ENCODE results near the gene SERPINI1.

SERPINI1 gene

DNA sequence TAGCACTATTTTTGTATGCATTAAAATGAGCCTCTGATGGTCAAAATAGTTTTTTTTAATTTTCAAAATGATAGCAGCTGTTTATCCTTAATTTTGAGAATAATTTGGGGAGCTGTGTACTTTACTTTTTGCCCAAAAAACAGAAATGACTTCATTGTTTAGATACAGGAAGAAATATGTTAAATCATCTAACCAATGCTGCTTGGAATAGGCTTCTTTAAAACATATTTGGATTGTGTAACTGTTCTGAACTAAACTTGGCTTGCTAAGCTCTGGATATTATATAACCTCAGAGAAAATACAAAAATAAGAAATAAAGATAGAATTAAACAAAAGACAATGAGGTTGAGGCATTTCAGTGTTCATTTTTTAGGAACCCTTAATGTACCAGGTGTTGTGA lies 119.3 kb downstream of the SERPINI1 start:
- Histone ChIP-seq H3K4me1 (ENCODE audit: insufficient read depth, low read length) (no peaks in the 10 kb centered on the region), H3K36me3 (ENCODE audit: insufficient read depth, low read length) (no peaks in the 10 kb centered on the region), H3K9me3 (ENCODE audit: low read length) (no peaks in the 10 kb centered on the region), H3K27me3 (ENCODE audit: control insufficient read depth in 1 of 2, insufficient read depth in 2 of 2, low read length in 2 of 2) (no peaks in the 10 kb centered on the region), H3K9ac (ENCODE audit: low read length) (no peak overlapping the region), H3K4me3 (ENCODE audit: low read depth in 1 of 2, low read length in 2 of 2) (no peak overlapping the region), H3K27ac (ENCODE audit: low read depth, low read length) (no peak overlapping the region)

DNA sequence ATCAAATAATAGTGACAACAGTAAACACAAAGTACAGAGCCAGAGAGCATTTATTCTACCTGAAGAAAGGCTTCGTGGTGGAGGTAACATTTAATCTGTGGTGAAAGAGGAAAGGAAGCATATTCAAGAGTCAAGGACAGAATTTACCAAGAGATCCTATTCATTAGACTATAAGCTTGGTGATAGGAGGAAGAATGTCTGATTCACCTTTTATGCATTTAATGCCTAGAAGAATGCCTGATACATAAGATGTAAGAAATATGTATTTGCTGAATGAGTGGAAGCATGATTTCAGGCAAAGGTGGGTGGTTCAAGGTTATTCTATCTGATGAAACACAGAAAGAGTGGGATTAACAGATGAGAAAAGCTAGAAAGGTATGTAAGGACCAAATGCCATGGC lies 119.8 kb downstream of the SERPINI1 start:
- H3K9me3 ChIP-seq (ENCODE audit: low read length): no peaks in the 10 kb centered on the region
- no peaks in the 10 kb centered on the region for H3K36me3 ChIP-seq (ENCODE audit: insufficient read depth, low read length)
- no peaks in the 10 kb centered on the region for H3K27me3 ChIP-seq (ENCODE audit: control insufficient read depth in 1 of 2, insufficient read depth in 2 of 2, low read length in 2 of 2)
- H3K4me3 ChIP-seq (ENCODE audit: low read depth in 1 of 2, low read length in 2 of 2): no peak overlapping the region
- H3K27ac ChIP-seq (ENCODE audit: low read depth, low read length): no peak overlapping the region
- H3K4me1 ChIP-seq (ENCODE audit: insufficient read depth, low read length): no peaks in the 10 kb centered on the region
- H3K9ac ChIP-seq (ENCODE audit: low read length): no peak overlapping the region

DNA sequence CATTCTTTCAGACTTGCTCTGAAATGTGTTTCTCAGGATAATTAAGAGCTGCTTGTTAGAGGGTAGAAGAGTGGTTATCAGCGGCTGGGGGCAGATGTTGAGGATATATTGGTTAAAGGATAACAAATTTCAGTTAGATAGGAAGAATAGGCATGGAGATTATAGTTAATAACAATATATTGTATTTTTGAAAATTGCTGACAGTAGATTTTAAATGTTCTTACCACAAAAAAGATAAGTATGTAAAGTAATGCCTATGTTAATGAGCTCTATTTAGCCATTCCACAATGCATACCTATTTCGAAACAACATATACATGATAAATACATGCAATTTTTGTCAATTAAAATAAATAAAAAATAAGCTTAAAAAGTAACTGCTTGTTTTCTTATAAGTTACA lies 123.3 kb downstream of the SERPINI1 start:
- Histone ChIP-seq H3K9me3 (ENCODE audit: low read length) (no peaks in the 10 kb centered on the region), H3K4me1 (ENCODE audit: insufficient read depth, low read length) (no peaks in the 10 kb centered on the region), H3K27me3 (ENCODE audit: control insufficient read depth in 1 of 2, insufficient read depth in 2 of 2, low read length in 2 of 2) (no peaks in the 10 kb centered on the region), H3K27ac (ENCODE audit: low read depth, low read length) (no peak overlapping the region), H3K4me3 (ENCODE audit: low read depth in 1 of 2, low read length in 2 of 2) (no peak overlapping the region), H3K9ac (ENCODE audit: low read length) (no peak overlapping the region), H3K36me3 (ENCODE audit: insufficient read depth, low read length) (no peaks in the 10 kb centered on the region)

DNA sequence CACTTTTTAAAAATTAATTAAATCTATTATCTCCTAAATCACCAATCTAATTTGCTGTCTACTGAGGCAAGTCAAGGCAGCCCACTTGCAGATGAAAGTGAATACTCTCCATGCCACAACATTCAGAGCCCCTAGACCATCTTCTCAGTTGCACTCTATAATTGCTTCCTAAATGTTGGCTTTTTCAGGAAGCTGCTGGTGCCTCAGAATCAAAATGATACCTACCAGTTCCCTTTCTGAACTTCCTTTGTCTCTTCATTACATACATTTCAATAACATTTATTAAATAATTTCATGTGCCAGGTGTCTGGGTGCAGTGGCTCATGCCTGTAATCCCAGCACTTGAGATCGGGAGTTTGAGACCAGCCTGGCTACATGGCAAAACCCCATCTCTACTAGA lies 124.1 kb downstream of the SERPINI1 start:
- Histone ChIP-seq H3K9me3 (ENCODE audit: low read length) (no peaks in the 10 kb centered on the region), H3K4me3 (ENCODE audit: low read depth in 1 of 2, low read length in 2 of 2) (no peak overlapping the region), H3K27ac (ENCODE audit: low read depth, low read length) (no peak overlapping the region), H3K9ac (ENCODE audit: low read length) (no peak overlapping the region), H3K36me3 (ENCODE audit: insufficient read depth, low read length) (no peaks in the 10 kb centered on the region), H3K4me1 (ENCODE audit: insufficient read depth, low read length) (no peaks in the 10 kb centered on the region), H3K27me3 (ENCODE audit: control insufficient read depth in 1 of 2, insufficient read depth in 2 of 2, low read length in 2 of 2) (no peaks in the 10 kb centered on the region)

DNA sequence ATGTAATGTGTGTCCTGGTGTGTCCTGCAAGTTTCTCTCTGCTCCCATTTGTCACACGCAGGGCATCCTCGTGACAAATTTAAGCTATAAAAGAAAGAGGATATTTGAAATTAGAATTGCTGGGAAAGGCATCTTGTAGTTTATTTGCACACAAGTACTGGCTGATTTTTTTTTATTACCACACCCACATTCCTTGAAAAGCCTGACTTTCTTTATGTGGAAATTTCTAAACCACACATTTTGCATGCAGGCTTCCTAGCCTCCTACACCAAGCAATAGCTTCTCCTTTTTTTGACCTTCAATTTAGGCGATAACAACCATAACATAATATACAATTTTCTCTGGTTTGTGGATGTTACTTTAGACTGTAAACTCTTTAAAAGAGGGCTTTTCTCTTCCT lies 126.1 kb downstream of the SERPINI1 start:
- Histone ChIP-seq H3K27me3 (ENCODE audit: control insufficient read depth in 1 of 2, insufficient read depth in 2 of 2, low read length in 2 of 2) (no peaks in the 10 kb centered on the region), H3K9ac (ENCODE audit: low read length) (no peak overlapping the region), H3K9me3 (ENCODE audit: low read length) (no peaks in the 10 kb centered on the region), H3K4me1 (ENCODE audit: insufficient read depth, low read length) (no peaks in the 10 kb centered on the region), H3K36me3 (ENCODE audit: insufficient read depth, low read length) (no peaks in the 10 kb centered on the region), H3K4me3 (ENCODE audit: low read depth in 1 of 2, low read length in 2 of 2) (no peak overlapping the region), H3K27ac (ENCODE audit: low read depth, low read length) (no peak overlapping the region)

DNA sequence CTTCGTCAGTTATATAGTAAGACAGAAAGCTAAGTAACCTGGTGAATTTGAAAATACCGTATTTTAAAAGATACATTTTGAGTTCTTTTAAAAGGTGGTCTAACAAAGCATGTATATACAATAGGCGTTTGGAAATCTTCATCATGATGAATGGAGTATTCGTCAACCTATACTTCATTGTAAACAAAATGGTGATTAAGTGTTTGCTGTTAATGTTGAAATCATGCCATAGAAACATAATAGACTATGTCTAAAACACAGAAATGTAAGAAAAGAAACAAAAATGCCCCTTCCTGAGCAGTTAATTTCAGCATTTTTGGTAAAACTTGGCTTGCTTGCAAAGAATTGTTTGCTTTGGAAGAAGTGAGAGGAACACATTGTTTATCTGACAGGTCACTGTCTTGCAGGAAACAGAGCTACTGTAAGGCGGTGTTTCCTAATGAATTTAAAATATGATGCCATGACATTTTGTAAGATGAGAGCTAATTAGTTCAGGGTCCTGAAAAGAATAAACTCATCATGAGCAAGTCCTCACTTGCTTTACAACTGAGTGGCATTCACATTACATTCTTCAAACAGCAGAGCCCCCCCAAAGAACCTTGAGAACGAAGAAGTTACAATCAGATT lies 126.7 kb downstream of the SERPINI1 start:
- Histone ChIP-seq H3K9ac (ENCODE audit: low read length) (no peak overlapping the region), H3K9me3 (ENCODE audit: low read length) (no peaks in the 10 kb centered on the region), H3K4me1 (ENCODE audit: insufficient read depth, low read length) (no peaks in the 10 kb centered on the region), H3K4me3 (ENCODE audit: low read depth in 1 of 2, low read length in 2 of 2) (no peak overlapping the region), H3K36me3 (ENCODE audit: insufficient read depth, low read length) (no peaks in the 10 kb centered on the region), H3K27me3 (ENCODE audit: control insufficient read depth in 1 of 2, insufficient read depth in 2 of 2, low read length in 2 of 2) (no peaks in the 10 kb centered on the region), H3K27ac (ENCODE audit: low read depth, low read length) (no peak overlapping the region)

DNA sequence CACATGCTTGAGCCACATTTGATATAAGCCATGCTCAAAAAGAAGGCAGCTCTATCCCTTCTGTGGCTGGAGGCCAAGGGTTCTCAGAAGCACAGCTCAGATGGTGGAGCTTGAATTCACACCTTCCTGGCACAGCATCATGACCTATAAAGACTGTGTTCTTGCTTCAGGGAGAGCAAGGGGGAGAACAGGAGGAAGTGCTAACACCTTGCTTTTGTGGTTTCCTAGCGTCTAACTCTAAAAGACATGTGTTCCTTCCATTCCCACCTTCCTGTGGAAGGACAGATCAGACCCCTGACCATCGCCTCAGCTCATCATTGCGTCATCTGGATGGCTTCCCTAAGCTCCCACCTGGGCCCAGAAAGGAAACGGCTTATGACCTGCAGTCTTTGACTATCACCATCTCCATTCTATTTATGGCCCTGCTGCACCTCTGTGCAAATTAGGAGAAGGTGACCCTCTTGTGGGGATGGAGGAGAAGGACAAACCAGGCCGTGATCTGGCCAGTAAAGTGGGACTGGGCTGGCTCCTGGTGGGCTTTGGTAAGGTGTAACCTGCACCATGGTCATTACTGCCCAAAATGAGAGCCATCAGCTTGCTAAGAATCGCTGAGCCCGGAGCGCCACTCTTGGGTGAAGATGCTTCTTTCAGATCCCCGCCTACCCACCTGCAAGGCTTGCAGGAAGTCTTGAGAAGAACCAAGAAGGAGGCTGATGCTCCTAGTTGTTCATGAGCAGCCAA lies 128.5 kb downstream of the SERPINI1 start:
- Histone ChIP-seq H3K9ac (ENCODE audit: low read length) (no peak overlapping the region), H3K27me3 (ENCODE audit: control insufficient read depth in 1 of 2, insufficient read depth in 2 of 2, low read length in 2 of 2) (no peaks in the 10 kb centered on the region), H3K36me3 (ENCODE audit: insufficient read depth, low read length) (no peaks in the 10 kb centered on the region), H3K27ac (ENCODE audit: low read depth, low read length) (no peak overlapping the region), H3K9me3 (ENCODE audit: low read length) (no peaks in the 10 kb centered on the region), H3K4me3 (ENCODE audit: low read depth in 1 of 2, low read length in 2 of 2) (no peak overlapping the region), H3K4me1 (ENCODE audit: insufficient read depth, low read length) (no peaks in the 10 kb centered on the region)

DNA sequence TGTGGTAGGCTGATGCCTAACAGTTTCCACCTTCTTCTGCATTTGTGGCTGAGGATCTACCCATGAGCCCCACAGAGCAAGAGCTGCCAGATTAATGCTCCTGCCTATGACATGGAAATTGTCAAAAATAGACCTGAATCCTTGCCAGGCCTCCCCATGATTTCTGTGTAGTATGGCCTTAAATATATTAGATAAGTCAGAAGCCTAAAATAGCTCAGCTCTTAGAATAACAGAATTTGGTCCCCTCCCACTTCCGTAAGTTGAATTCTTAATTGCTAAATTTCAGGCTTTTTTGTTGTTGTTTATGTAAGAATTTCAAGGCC lies 129.0 kb downstream of the SERPINI1 start:
- Histone ChIP-seq H3K27me3 (ENCODE audit: control insufficient read depth in 1 of 2, insufficient read depth in 2 of 2, low read length in 2 of 2) (no peaks in the 10 kb centered on the region), H3K4me3 (ENCODE audit: low read depth in 1 of 2, low read length in 2 of 2) (no peak overlapping the region), H3K4me1 (ENCODE audit: insufficient read depth, low read length) (no peaks in the 10 kb centered on the region), H3K27ac (ENCODE audit: low read depth, low read length) (no peak overlapping the region), H3K9me3 (ENCODE audit: low read length) (no peaks in the 10 kb centered on the region), H3K9ac (ENCODE audit: low read length) (no peak overlapping the region), H3K36me3 (ENCODE audit: insufficient read depth, low read length) (no peaks in the 10 kb centered on the region)

DNA sequence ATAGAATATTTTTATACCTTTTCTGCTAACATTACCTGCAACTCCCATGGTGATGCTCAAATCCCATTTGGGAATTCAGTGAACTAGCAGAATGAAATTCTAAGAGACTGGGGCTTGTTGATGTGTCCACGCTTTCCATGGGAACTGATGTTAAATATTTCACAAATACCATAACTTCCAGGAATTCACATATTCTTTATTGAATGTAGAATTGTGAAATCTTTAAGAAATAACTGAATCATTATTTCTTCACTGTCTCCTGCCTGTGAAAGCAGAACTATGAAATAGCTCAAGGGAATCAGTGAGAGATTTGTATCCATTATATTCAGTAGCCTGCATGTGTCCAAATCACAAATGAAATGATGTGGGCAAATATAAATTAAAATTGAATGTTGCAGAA lies 130.8 kb downstream of the SERPINI1 start:
- H3K27ac ChIP-seq (ENCODE audit: low read depth, low read length): no peak overlapping the region
- no peaks in the 10 kb centered on the region for H3K9me3 ChIP-seq (ENCODE audit: low read length)
- H3K27me3 ChIP-seq (ENCODE audit: control insufficient read depth in 1 of 2, insufficient read depth in 2 of 2, low read length in 2 of 2): no peaks in the 10 kb centered on the region
- no peaks in the 10 kb centered on the region for H3K4me1 ChIP-seq (ENCODE audit: insufficient read depth, low read length)
- no peaks in the 10 kb centered on the region for H3K36me3 ChIP-seq (ENCODE audit: insufficient read depth, low read length)
- no peak overlapping the region for H3K9ac ChIP-seq (ENCODE audit: low read length)
- no peak overlapping the region for H3K4me3 ChIP-seq (ENCODE audit: low read depth in 1 of 2, low read length in 2 of 2)

DNA sequence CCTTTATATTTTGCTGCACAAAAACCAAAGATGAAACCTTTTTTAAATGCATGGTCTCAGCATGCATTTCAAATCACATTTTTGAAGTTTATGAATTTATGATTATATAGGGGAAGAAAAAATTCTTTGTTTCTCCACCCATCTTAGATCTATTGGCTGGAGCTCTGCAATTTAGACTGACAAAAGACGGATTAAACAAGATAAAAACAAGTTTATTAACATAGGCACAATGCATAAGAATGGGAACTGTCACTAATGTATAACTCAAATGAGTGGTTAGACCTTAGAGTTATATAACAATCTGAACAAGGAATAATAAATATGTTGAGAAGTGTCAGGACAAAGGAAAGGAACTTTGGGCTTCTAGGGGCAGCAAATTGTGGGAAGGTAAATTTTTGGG lies 132.5 kb downstream of the SERPINI1 start:
- Histone ChIP-seq H3K9ac (ENCODE audit: low read length) (no peak overlapping the region), H3K4me1 (ENCODE audit: insufficient read depth, low read length) (no peaks in the 10 kb centered on the region), H3K36me3 (ENCODE audit: insufficient read depth, low read length) (no peaks in the 10 kb centered on the region), H3K27ac (ENCODE audit: low read depth, low read length) (no peak overlapping the region), H3K9me3 (ENCODE audit: low read length) (no peaks in the 10 kb centered on the region), H3K27me3 (ENCODE audit: control insufficient read depth in 1 of 2, insufficient read depth in 2 of 2, low read length in 2 of 2) (no peaks in the 10 kb centered on the region), H3K4me3 (ENCODE audit: low read depth in 1 of 2, low read length in 2 of 2) (no peak overlapping the region)

DNA sequence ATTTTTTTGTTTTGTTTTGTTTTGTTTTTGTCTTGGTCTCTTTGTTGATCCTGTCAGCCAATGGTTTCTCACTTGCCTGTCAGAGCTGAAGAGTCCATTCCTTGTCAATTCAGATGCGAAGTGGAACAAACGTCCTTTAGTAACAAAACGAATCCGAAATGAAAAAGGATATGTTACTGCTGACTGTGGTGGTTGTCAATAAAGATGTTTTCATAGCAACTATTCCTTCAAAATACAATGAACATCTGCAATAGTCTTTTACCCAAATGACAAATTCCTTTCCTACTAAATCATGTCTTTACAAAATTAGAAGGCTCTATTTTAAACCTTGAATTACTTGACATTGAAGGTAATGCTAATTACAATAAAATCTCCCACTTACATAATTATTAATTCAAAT lies 134.7 kb downstream of the SERPINI1 start:
- no peak overlapping the region for H3K27ac ChIP-seq (ENCODE audit: low read depth, low read length)
- H3K36me3 ChIP-seq (ENCODE audit: insufficient read depth, low read length): no peaks in the 10 kb centered on the region
- H3K4me3 ChIP-seq (ENCODE audit: low read depth in 1 of 2, low read length in 2 of 2): no peak overlapping the region
- no peaks in the 10 kb centered on the region for H3K27me3 ChIP-seq (ENCODE audit: control insufficient read depth in 1 of 2, insufficient read depth in 2 of 2, low read length in 2 of 2)
- no peaks in the 10 kb centered on the region for H3K9me3 ChIP-seq (ENCODE audit: low read length)
- no peak overlapping the region for H3K9ac ChIP-seq (ENCODE audit: low read length)
- peaks cover 2% of the 10 kb centered on the region for H3K4me1 ChIP-seq (ENCODE audit: insufficient read depth, low read length)

DNA sequence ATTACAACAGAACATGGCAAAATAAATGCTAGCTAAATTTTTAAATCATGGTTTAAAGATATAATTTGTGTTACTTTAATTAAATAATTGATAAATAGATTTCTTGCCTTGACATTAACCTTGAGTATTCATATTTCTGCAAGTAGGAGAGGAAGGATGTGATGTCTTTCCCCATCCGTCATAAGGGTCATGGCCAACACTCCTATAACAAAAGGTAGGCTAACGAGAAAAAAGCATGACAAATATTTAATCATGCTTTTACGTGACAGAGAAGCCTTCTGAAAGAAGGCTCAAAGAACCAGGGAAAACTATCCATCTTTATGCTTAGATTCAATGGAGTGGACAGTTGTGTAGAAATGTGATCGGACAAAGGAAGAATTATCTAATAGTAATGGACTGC lies 135.2 kb downstream of the SERPINI1 start:
- H3K27me3 ChIP-seq (ENCODE audit: control insufficient read depth in 1 of 2, insufficient read depth in 2 of 2, low read length in 2 of 2): no peaks in the 10 kb centered on the region
- H3K9me3 ChIP-seq (ENCODE audit: low read length): no peaks in the 10 kb centered on the region
- H3K4me3 ChIP-seq (ENCODE audit: low read depth in 1 of 2, low read length in 2 of 2): no peak overlapping the region
- no peak overlapping the region for H3K27ac ChIP-seq (ENCODE audit: low read depth, low read length)
- peaks cover 3% of the 10 kb centered on the region for H3K4me1 ChIP-seq (ENCODE audit: insufficient read depth, low read length)
- H3K9ac ChIP-seq (ENCODE audit: low read length): no peak overlapping the region
- no peaks in the 10 kb centered on the region for H3K36me3 ChIP-seq (ENCODE audit: insufficient read depth, low read length)
